GM20000 (cell line): ENCODE measurements around the gene NAGK.

ENCODE experiments used
- DNase-seq: peaks from one replicate; pipeline ENCODE4 v3.0.0; 2012; ENCODE audit warnings: low spot score
- CTCF ChIP-seq: IDR thresholded peaks from 2 replicates; pipeline ENCODE4 v1.5.1; 2012; ENCODE audit warnings: mild to moderate bottlenecking, control low read depth; ENCODE audit errors: extremely low read depth, missing control alignments

Gene NAGK

GRCh38 chr2:71120195-71120594 lies 51.7 kb downstream of the NAGK start:
- no peak for DNase-seq
- TF ChIP-seq CTCF, result no peak

- TF ChIP-seq CTCF, result no peak
These were observed 53.0 kb downstream of the NAGK start for GRCh38 chr2:71121479-71121878.

GRCh38 chr2:71122387-71123298 lies 54.2 kb downstream of the NAGK start:
- no peak for TF ChIP-seq CTCF
- no peak for DNase-seq

More at GRCh38 chr2:71121479-71121878, 53.0 kb downstream of the NAGK start:
- DNase-seq, result no peak

GRCh38 chr2:71125506-71126294 lies 57.3 kb downstream of the NAGK start:
- TF ChIP-seq CTCF, result no peak
- no peak for DNase-seq

GRCh38 chr2:71126957-71127356 lies 58.5 kb downstream of the NAGK start:
- TF ChIP-seq CTCF, result no peak
- no peak for DNase-seq
